ENCODE data around the gene UNC5A. TPM values are rescaled to one million over a fixed set of nuclear protein-coding genes. Genes with fewer than 3 reads are reported as not detected.

UNC5A gene
- total RNA-seq, 3 donors from 2014 or later (not counting 1 experiment from before 2014, with no cell fraction given), result not detected

- DNase-seq, result peak in 1 of 2 donors; percentile 10
- Histone ChIP-seq H3K9me3 (ENCODE audit: control insufficient read depth, insufficient read depth, low read length) (no peaks in the 10 kb centered on the region), H3K27me3 (ENCODE audit: control insufficient read depth, insufficient read depth, low read length) (no peaks in the 10 kb centered on the region), H3K4me1 (ENCODE audit: control insufficient read depth, insufficient read depth, low read length) (no peaks in the 10 kb centered on the region), H3K4me3 (ENCODE audit: low read length) (no peak overlapping the region), H3K36me3 (ENCODE audit: control insufficient read depth, insufficient read depth, low read length) (peaks cover 18% of the 10 kb centered on the region), H3K27ac (ENCODE audit: low read length) (no peak overlapping the region)
- H3K4me3 Mint-ChIP-seq, result no peak overlapping the region
- intact Hi-C loops (cut with micrococcal nuclease), result no loop called here
- TF ChIP-seq CTCF (IDR thresholded peaks at IDR 0.05), result no peak
- H3K4me1 Mint-ChIP-seq, result peaks cover 4 to 7% of the 10 kb centered on the region in 2 donors
- no CpG with 5 or more reads among the region's 1 CpG for WGBS (ENCODE audit: insufficient coverage)
- H3K27me3 Mint-ChIP-seq (ENCODE audit: low read depth in 2 of 2), result no peaks in the 10 kb centered on the region
- H3K9me3 Mint-ChIP-seq, result no peaks in the 10 kb centered on the region
- peaks cover 7% of the 10 kb centered on the region for H3K36me3 Mint-ChIP-seq
- ATAC-seq, result no peak
- H3K27ac Mint-ChIP-seq, result no peak overlapping the region
These were observed 119.3 kb downstream of the UNC5A start for GRCh38 chr5:176929654-176930053.

Other genes starting within 250 kb of the UNC5A start
- 1 to 10 TPM in 2 of 3 donors, under 1 TPM in 1; 0.92 to 1.5 (median 1.3) TPM for gene GPRIN1, start 200.4 kb upstream of the UNC5A start, total RNA-seq
- gene SNCB, start 180.0 kb upstream of the UNC5A start, total RNA-seq, result not detected
- not detected for gene EIF4E1B, start 179.9 kb upstream of the UNC5A start, total RNA-seq
- gene TSPAN17, start 163.1 kb upstream of the UNC5A start, total RNA-seq, result 10 to 100 TPM; 24.1 to 29.4 (median 24.6) TPM
- 10 to 100 TPM in 2 of 3 donors, 1 to 10 TPM in 1; 6.6 to 56.1 (median 26.2) TPM for gene HK3, start 88.8 kb downstream of the UNC5A start, total RNA-seq
- 10 to 100 TPM; 55.1 to 75.7 (median 57.3) TPM for gene UIMC1, start 196.2 kb downstream of the UNC5A start, total RNA-seq
- gene ZNF346, start 212.1 kb downstream of the UNC5A start, total RNA-seq, result 10 to 100 TPM; 20.2 to 27.9 (median 21.6) TPM

All from natural killer cell (primary cell).